ENCODE data around the gene EFCAB9. TPM values are rescaled to one million over a fixed set of nuclear protein-coding genes. Genes with fewer than 3 reads are reported as not detected.

Gene EFCAB9
- total RNA-seq, 2 experiments from 2014 or later: not detected

DNA sequence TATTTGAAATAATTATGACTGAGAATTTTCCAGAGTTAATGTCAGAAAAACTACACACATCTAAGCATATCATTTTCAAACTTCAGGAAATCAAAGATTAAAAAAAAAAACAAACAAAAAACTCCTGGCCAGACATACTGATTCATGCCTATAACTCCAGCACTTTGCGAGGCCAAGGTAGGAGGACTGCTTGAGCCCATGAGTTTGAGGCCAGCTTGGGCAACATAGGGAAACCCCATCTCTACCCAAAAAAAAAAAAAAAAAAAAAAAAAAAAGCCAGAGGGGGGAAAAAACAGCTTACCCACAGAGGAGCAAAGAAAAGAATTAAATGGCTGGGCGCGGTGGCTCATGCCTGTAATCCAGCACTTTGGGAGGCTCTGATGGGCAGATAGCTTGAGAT is 22.4 kb downstream of the EFCAB9 start:
- CTCF ChIA-PET: no interaction called here
- Mint-ChIP-seq H3K4me1 (ENCODE audit: low read depth) (peaks cover 9% of the 10 kb centered on the region), H3K36me3 (ENCODE audit: low read depth) (peaks cover 51% of the 10 kb centered on the region), H3K27me3 (ENCODE audit: low read depth) (no peaks in the 10 kb centered on the region), H3K4me3 (no peak overlapping the region), H3K9me3 (ENCODE audit: insufficient read depth) (peaks cover 9% of the 10 kb centered on the region), H3K27ac (no peak overlapping the region)
- DNase-seq (no peak), ATAC-seq (no peak)
- POLR2A ChIA-PET: no interaction called here

DNA sequence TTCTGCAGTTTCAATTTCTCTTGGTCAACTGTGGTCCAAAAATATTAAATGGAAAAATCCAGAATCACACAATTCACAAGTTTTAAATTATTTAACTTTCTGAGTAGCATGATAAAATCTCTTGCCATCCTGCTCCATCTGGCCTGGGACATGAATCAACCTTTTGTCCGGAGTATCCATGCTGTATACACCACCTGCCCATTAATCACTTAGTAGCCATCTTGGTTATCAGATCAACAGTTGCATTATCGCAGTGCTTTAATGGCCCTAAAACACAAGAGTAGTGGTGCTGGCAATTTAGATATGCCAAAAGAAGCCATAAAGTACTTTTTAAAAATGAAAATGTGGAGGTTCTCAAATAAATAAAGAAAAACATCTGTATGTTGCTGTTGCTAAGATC is 25.3 kb downstream of the EFCAB9 start:
- CTCF ChIA-PET: no interaction called here
- Mint-ChIP-seq H3K9me3 (ENCODE audit: insufficient read depth) (peaks cover 9% of the 10 kb centered on the region), H3K27me3 (ENCODE audit: low read depth) (no peaks in the 10 kb centered on the region), H3K27ac (no peak overlapping the region), H3K4me3 (no peak overlapping the region), H3K36me3 (ENCODE audit: low read depth) (peaks cover 55% of the 10 kb centered on the region), H3K4me1 (ENCODE audit: low read depth) (peaks cover 22% of the 10 kb centered on the region)
- ATAC-seq (no peak), DNase-seq (no peak)
- POLR2A ChIA-PET: no interaction called here

DNA sequence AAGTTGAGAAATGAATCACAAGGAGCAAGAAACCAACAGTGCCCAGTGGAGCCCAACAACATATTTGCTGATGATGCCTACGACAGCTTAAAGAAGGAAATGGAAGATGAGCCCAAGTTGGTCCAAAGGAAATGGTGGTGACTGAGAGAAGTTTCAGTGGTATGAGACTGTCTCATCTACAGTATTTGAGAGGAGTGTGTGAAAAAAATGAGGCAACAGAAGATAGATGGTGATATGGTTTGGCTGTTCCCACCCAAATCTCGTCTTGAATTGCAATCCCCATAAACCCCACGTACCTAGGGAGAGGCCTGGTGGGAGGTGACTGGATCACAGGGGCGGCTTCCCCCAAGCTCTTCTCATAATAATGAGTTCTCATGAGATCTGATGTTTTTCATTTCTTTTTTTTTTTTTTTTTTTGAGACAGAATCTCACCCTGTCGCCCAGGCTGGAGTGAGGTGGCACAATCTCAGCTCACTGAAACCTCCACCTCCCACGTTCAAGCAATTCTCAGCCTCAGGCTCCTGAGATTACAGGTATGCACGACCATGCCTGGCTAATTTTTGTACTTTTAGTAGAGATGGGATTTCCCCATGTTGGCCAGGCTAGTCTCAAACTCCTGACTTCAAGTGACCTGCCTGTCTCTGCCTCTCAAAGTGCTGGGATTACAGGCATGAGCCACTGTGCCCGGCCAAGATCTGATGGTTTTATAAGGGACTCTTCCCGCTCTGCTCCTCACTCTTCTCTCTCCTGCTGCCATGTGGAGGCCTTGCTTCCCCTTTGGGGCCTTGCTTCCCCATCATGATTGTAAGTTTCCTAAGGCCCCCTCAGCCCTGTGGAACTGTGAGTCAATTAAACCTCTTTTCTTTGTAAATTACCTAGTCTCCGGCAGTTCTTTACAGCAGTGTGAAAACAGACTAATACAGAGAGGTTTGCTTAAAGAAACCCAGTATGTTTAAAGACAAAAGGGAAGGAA is 30.2 kb downstream of the EFCAB9 start:
- H3K4me1 Mint-ChIP-seq (ENCODE audit: low read depth): peaks cover 28% of the 10 kb centered on the region
- no peaks in the 10 kb centered on the region for H3K27me3 Mint-ChIP-seq (ENCODE audit: low read depth)
- H3K9me3 Mint-ChIP-seq (ENCODE audit: insufficient read depth): peaks cover 4% of the 10 kb centered on the region
- peak overlapping the region; percentile 79 for H3K27ac Mint-ChIP-seq
- ATAC-seq (peak; percentile 90), DNase-seq (peak; percentile 46)
- ChIA-PET POLR2A (interaction anchor here (1.2 kb wide), 1 partner anchor 10 kb away, joined by 3 read pairs; no protein-coding TSS in a partner anchor), CTCF (interaction anchor here (0.7 to 1.2 kb wide), 4 partner anchors 35 to 59 kb away, joined by 3 to 4 read pairs (median 3); no protein-coding TSS in a partner anchor)
- H3K4me3 Mint-ChIP-seq: peak overlapping the region; percentile 15
- H3K36me3 Mint-ChIP-seq (ENCODE audit: low read depth): peaks cover 55% of the 10 kb centered on the region

DNA sequence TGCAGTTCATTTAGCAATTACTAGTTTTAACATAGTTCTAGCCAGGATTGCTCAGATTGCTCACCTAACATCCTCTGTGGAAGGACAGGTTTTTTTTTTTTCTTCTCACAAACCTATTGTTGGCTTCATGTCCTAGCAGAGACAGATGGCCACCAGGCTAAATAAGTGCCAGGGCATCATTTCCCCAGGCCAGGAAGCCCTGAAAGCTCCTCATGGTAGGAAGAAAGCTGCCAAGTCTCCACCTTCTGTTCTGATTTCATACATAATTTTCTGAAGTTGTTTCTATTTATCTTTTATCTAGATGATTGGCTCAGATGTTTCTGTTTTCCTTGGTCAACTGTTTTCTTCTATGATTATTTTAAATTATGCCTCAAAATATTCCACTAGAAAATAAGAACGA is 31.0 kb downstream of the EFCAB9 start:
- ATAC-seq (no peak), DNase-seq (no peak)
- CTCF ChIA-PET: interaction anchor here (1.0 to 1.2 kb wide), 2 partner anchors 38 to 58 kb away, joined by 3 read pairs; no protein-coding TSS in a partner anchor
- H3K9me3 Mint-ChIP-seq (ENCODE audit: insufficient read depth): no peaks in the 10 kb centered on the region
- peaks cover 50% of the 10 kb centered on the region for H3K36me3 Mint-ChIP-seq (ENCODE audit: low read depth)
- POLR2A ChIA-PET: interaction anchor here (1.2 kb wide), 1 partner anchor 9 kb away, joined by 3 read pairs; no protein-coding TSS in a partner anchor
- no peak overlapping the region for H3K4me3 Mint-ChIP-seq
- no peak overlapping the region for H3K27ac Mint-ChIP-seq
- H3K27me3 Mint-ChIP-seq (ENCODE audit: low read depth): no peaks in the 10 kb centered on the region
- H3K4me1 Mint-ChIP-seq (ENCODE audit: low read depth): peaks cover 28% of the 10 kb centered on the region

DNA sequence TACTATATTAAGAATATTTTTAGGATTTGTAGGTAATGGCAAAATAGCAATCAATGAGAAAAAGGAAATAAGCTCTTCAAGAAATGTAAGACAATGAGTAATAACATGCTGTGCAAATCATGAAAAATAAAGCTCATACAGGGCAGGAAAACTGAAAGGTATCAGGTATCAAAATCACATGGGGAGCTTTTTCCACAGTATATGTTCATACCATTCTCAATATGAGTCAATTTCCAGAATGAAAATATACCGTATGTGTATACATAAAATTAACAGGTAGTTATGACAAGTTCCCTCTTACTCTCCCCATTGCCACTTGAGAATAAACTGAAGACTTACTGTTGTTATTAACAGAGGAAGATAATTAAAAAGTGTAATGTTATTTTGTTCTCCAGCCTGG is 35.9 kb downstream of the EFCAB9 start:
- ATAC-seq (no peak), DNase-seq (no peak)
- no peak overlapping the region for H3K4me3 Mint-ChIP-seq
- CTCF ChIA-PET: interaction anchor here (1.2 to 1.4 kb wide), 2 partner anchors 41 to 53 kb away, joined by 3 to 4 read pairs; partner anchors contain the start of gene STK10
- no peaks in the 10 kb centered on the region for H3K9me3 Mint-ChIP-seq (ENCODE audit: insufficient read depth)
- peaks cover 54% of the 10 kb centered on the region for H3K36me3 Mint-ChIP-seq (ENCODE audit: low read depth)
- H3K27ac Mint-ChIP-seq: no peak overlapping the region
- peaks cover 8% of the 10 kb centered on the region for H3K4me1 Mint-ChIP-seq (ENCODE audit: low read depth)
- POLR2A ChIA-PET: no interaction called here
- H3K27me3 Mint-ChIP-seq (ENCODE audit: low read depth): no peaks in the 10 kb centered on the region

DNA sequence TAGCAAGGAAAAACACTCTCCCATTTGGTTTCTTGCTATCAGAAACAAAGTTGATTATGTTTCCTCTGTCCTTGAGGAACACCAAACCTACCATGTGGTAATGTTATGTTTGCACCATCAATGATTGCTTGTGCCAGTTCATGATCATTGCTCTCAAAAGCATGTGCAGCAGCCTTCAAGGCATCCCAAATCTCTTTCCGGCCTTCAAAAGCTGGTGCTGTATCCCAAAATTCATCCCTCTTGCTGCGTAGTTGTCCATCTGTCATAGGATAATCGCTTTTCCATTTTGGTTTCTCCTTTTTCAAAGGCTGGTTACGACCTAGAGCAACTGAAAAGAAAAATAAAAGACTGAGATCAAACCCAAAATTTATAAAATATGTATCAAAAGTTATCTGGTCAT is 40.1 kb downstream of the EFCAB9 start:
- POLR2A ChIA-PET: interaction anchor here (1.6 kb wide), 1 partner anchor 9 kb away, joined by 3 read pairs; no protein-coding TSS in a partner anchor
- H3K4me1 Mint-ChIP-seq (ENCODE audit: low read depth): peaks cover 36% of the 10 kb centered on the region
- no peak for ATAC-seq
- DNase-seq: no peak
- H3K9me3 Mint-ChIP-seq (ENCODE audit: insufficient read depth): no peaks in the 10 kb centered on the region
- CTCF ChIA-PET: interaction anchor here (1.1 kb wide), 1 partner anchor 45 kb away, joined by 3 read pairs; no protein-coding TSS in a partner anchor
- peaks cover 33% of the 10 kb centered on the region for H3K36me3 Mint-ChIP-seq (ENCODE audit: low read depth)
- no peak overlapping the region for H3K4me3 Mint-ChIP-seq
- H3K27me3 Mint-ChIP-seq (ENCODE audit: low read depth): no peaks in the 10 kb centered on the region
- no peak overlapping the region for H3K27ac Mint-ChIP-seq

DNA sequence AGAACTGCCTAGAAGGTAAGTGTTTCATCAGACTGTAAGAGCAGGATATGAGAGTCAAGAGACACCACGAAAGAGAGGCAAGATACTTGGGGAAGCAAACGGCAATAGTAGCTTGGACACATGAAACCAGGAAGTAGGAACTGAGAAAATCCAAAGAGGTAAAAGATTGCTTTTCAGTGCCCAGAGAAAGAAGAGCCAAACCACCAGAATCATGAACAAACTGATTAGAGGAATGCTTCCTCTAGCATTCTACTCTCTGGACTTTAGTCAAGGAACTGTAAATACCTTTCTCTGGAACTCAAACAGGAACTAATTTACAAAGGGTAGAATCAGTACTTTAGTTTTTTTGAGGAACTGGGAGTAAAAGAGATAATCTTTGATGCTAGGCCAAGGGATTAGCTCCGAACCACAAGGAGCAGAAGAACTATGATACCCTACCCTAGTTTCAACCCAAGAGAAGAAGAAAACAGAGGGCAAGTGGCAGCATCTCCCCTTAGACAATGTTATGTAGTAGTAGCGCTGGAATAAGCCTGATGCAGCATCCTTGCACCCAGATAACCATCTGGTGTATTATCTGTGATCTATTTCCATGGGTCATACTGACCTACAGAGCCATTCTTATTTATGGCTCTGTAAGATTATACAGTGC is 41.3 kb downstream of the EFCAB9 start:
- Mint-ChIP-seq H3K4me3 (no peak overlapping the region), H3K4me1 (ENCODE audit: low read depth) (peaks cover 42% of the 10 kb centered on the region), H3K27ac (no peak overlapping the region), H3K27me3 (ENCODE audit: low read depth) (no peaks in the 10 kb centered on the region), H3K9me3 (ENCODE audit: insufficient read depth) (no peaks in the 10 kb centered on the region), H3K36me3 (ENCODE audit: low read depth) (peaks cover 31% of the 10 kb centered on the region)
- ChIA-PET CTCF (no interaction called here), POLR2A (interaction anchor here (1.6 kb wide), 1 partner anchor 10 kb away, joined by 3 read pairs; no protein-coding TSS in a partner anchor)
- DNase-seq: no peak
- ATAC-seq: no peak

DNA sequence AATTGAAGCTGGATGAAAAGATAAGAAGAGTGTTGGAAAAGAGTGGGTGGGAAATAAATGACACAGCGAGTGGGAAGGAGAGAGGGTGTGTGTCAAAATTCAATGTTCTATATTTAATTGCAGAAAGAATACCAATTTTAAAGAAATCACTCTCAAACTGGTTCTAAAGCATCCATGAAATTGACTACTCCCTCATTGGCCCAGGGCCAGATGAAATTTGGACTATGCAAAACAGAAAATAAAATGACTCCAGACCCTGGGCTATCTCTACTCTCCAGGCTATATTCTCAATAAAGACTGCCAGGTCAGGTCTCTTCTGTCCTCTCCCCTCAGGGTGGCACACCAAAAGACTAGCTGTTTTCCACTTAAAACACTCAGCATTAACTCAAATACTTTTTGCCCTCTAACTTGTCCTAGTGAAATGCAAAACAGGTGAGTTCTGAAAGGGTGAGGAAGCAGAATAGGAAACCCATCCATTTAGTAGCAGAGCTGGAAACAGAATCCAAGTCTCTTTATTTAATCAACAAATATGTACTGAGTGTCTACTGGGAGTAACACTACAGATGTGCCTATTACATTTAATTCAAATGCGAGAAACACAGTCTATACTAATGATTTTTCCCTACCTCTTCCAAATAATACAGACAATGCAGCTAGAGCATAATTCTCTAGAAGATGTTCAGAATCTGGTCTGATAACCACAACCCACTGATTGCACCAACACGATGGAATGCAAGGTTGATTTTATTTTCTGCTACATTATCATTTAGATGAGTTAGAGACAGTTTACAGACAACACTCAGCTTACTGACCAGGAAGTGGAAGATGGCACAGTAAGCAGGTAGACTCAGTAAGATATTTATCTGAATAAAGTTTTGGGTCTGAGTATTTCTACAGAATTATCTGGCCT is 42.1 kb downstream of the EFCAB9 start:
- no peak overlapping the region for H3K4me3 Mint-ChIP-seq
- H3K36me3 Mint-ChIP-seq (ENCODE audit: low read depth): peaks cover 26% of the 10 kb centered on the region
- CTCF ChIA-PET: no interaction called here
- no peak for ATAC-seq
- H3K4me1 Mint-ChIP-seq (ENCODE audit: low read depth): peaks cover 42% of the 10 kb centered on the region
- H3K27me3 Mint-ChIP-seq (ENCODE audit: low read depth): no peaks in the 10 kb centered on the region
- no peak for DNase-seq
- H3K9me3 Mint-ChIP-seq (ENCODE audit: insufficient read depth): no peaks in the 10 kb centered on the region
- no peak overlapping the region for H3K27ac Mint-ChIP-seq
- POLR2A ChIA-PET: no interaction called here

DNA sequence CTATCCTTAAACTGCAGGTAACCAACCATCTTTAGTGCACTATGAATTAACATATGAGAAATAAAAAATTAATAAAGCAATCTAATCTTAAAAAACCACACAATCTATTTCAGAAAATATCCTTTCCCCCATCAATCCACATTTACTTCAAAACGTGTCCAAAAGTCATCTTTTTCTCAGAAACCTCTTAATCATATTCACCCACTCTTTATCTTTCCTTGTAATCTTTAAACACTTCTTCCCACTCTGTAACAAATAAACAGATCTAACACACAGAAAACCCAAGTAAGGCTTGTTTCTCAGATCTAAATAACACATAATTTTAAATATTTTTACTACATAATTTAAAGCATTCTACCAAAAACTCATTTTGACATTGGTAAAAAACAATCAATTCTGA is 44.4 kb downstream of the EFCAB9 start:
- Mint-ChIP-seq H3K27ac (peak overlapping the region; percentile 41), H3K4me1 (ENCODE audit: low read depth) (peaks cover 42% of the 10 kb centered on the region), H3K4me3 (no peak overlapping the region), H3K27me3 (ENCODE audit: low read depth) (no peaks in the 10 kb centered on the region), H3K9me3 (ENCODE audit: insufficient read depth) (no peaks in the 10 kb centered on the region), H3K36me3 (ENCODE audit: low read depth) (peaks cover 18% of the 10 kb centered on the region)
- POLR2A ChIA-PET: no interaction called here
- DNase-seq: no peak
- ATAC-seq: no peak
- CTCF ChIA-PET: no interaction called here

DNA sequence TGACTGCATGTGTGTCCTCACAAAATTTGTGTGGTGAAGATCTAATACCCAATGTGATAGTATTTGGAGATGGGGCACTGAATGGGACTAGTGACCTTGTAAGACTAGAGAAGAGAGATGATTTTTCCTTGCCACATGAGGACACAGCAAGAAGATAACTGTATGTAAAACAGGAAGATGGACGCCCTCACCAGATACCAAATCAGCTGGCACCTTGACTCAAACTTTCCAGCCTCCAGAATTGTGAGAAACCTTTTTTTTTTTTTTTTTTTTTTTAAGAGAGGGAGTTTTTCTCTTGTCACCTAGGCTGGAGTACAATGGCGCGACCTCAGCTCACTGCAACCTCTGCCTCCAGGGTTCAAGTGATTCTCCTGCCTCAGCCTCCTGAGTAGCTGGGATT is 49.3 kb downstream of the EFCAB9 start:
- H3K4me3 Mint-ChIP-seq: no peak overlapping the region
- H3K27me3 Mint-ChIP-seq (ENCODE audit: low read depth): no peaks in the 10 kb centered on the region
- H3K27ac Mint-ChIP-seq: no peak overlapping the region
- CTCF ChIA-PET: no interaction called here
- POLR2A ChIA-PET: no interaction called here
- H3K4me1 Mint-ChIP-seq (ENCODE audit: low read depth): peaks cover 14% of the 10 kb centered on the region
- ATAC-seq: no peak
- no peak for DNase-seq
- peaks cover 21% of the 10 kb centered on the region for H3K36me3 Mint-ChIP-seq (ENCODE audit: low read depth)
- H3K9me3 Mint-ChIP-seq (ENCODE audit: insufficient read depth): no peaks in the 10 kb centered on the region

DNA sequence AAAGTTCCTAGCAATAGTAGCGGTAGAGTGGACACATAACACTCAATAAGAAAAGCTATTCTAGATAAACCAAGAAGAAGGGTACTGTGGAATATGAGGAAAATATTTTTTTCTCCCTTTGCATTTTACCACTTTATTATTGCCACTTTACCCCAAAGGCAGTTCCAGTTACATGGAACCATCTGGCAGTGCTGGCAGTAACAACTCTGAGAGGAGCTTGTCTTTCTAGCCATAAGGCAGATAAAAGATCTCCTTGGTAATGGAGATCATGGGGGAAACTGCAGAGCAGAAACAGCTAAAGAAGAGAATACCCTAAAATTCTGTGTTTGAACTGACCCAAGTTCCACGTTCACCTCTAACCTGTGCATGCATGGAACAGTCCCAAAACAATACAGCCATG is 51.1 kb downstream of the EFCAB9 start:
- CTCF ChIA-PET: interaction anchor here (0.6 kb wide), 1 partner anchor 680 kb away, joined by 3 read pairs; no protein-coding TSS in a partner anchor
- H3K36me3 Mint-ChIP-seq (ENCODE audit: low read depth): peaks cover 19% of the 10 kb centered on the region
- no peak for DNase-seq
- peaks cover 2% of the 10 kb centered on the region for H3K4me1 Mint-ChIP-seq (ENCODE audit: low read depth)
- H3K9me3 Mint-ChIP-seq (ENCODE audit: insufficient read depth): peaks cover 3% of the 10 kb centered on the region
- no peak for ATAC-seq
- POLR2A ChIA-PET: no interaction called here
- H3K27me3 Mint-ChIP-seq (ENCODE audit: low read depth): no peaks in the 10 kb centered on the region
- H3K4me3 Mint-ChIP-seq: no peak overlapping the region
- no peak overlapping the region for H3K27ac Mint-ChIP-seq
